Endothelial cell (in vitro differentiated cells): ENCODE measurements around the gene NSD2. TPM values are rescaled to one million over a fixed set of nuclear protein-coding genes. Genes with fewer than 3 reads are reported as not detected.
A peak's percentile ranks its signal among the peaks of the same experiment; 100 is the strongest.

Experiments
- DNase-seq: peaks from one replicate; pipeline ENCODE4 v3.0.0; 2021; ENCODE audit warnings: low spot score
- H3K27ac Mint-ChIP-seq: one replicate; pipeline ENCODE4 v1.8.0; 2021; ENCODE audit warnings: mixed read lengths, inconsistent platforms; ENCODE audit not compliant: unreplicated experiment
- H3K27me3 Mint-ChIP-seq: one replicate; pipeline ENCODE4 v1.8.0; 2021; ENCODE audit warnings: mild to moderate bottlenecking, moderate library complexity, mixed read lengths, inconsistent platforms; ENCODE audit not compliant: unreplicated experiment
- H3K36me3 Mint-ChIP-seq: one replicate; pipeline ENCODE4 v1.8.0; 2021; ENCODE audit warnings: mild to moderate bottlenecking, low read depth, mixed read lengths, inconsistent platforms; ENCODE audit not compliant: unreplicated experiment
- H3K4me1 Mint-ChIP-seq: one replicate; pipeline ENCODE4 v1.8.0; 2021; ENCODE audit warnings: mild to moderate bottlenecking, mixed read lengths, inconsistent platforms; ENCODE audit not compliant: unreplicated experiment
- H3K4me3 Mint-ChIP-seq: one replicate; pipeline ENCODE4 v1.8.0; 2021; ENCODE audit warnings: mild to moderate bottlenecking, mixed read lengths, inconsistent platforms; ENCODE audit not compliant: unreplicated experiment
- H3K9me3 Mint-ChIP-seq: one replicate; pipeline ENCODE4 v1.8.0; 2021; ENCODE audit warnings: mixed read lengths, inconsistent platforms; ENCODE audit not compliant: unreplicated experiment
- total RNA-seq: library from RNA; stranded (reverse); fragmentation: NEBNext Ultra II Directional; extraction: Animal tissue kit (Norgen Biotek cat#: 25700); gene quantifications from one replicate; pipeline ENCODE4 v1.2.1, GENCODE V29; 2021; ENCODE audit not compliant: unreplicated experiment
- TF ChIP-seq, protein P1 (sequence below): fragments of 200-600 bp; sonication (generic); IDR thresholded peaks from one replicate; pipeline ENCODE4 v1.5.0; 2021; ENCODE audit warnings: antibody characterized with exemption; ENCODE audit not compliant: unreplicated experiment

NSD2 gene
- total RNA-seq, 1 donor from 2014 or later, result 93.5 TPM

DNA sequence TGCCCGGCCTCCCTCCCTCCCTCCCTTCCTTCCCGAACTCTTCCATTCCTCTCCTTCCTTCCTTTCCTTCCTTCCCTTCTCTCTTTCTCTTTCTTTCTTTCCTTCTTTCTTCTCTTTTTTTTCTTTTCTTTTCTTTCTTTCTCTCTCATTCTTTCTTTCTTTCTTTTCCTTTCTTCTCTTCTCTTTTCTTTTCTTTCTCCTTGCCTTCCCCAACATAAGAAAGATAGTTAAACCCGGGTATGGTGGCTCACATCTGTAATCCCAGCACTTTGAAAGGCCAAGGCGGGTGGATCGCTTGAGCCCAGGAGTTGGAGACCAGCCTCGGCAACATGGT, 25.4 kb downstream of the NSD2 start:
- peaks cover 5% of the 10 kb centered on the region for H3K4me1 Mint-ChIP-seq
- TF ChIP-seq, protein P1, sequence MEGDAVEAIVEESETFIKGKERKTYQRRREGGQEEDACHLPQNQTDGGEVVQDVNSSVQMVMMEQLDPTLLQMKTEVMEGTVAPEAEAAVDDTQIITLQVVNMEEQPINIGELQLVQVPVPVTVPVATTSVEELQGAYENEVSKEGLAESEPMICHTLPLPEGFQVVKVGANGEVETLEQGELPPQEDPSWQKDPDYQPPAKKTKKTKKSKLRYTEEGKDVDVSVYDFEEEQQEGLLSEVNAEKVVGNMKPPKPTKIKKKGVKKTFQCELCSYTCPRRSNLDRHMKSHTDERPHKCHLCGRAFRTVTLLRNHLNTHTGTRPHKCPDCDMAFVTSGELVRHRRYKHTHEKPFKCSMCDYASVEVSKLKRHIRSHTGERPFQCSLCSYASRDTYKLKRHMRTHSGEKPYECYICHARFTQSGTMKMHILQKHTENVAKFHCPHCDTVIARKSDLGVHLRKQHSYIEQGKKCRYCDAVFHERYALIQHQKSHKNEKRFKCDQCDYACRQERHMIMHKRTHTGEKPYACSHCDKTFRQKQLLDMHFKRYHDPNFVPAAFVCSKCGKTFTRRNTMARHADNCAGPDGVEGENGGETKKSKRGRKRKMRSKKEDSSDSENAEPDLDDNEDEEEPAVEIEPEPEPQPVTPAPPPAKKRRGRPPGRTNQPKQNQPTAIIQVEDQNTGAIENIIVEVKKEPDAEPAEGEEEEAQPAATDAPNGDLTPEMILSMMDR, result no peak
- no peak for DNase-seq
- H3K27me3 Mint-ChIP-seq, result no peaks in the 10 kb centered on the region
- H3K9me3 Mint-ChIP-seq, result no peaks in the 10 kb centered on the region
- H3K27ac Mint-ChIP-seq, result no peak overlapping the region
- no peak overlapping the region for H3K4me3 Mint-ChIP-seq
- H3K36me3 Mint-ChIP-seq, result peaks cover 7% of the 10 kb centered on the region

DNA sequence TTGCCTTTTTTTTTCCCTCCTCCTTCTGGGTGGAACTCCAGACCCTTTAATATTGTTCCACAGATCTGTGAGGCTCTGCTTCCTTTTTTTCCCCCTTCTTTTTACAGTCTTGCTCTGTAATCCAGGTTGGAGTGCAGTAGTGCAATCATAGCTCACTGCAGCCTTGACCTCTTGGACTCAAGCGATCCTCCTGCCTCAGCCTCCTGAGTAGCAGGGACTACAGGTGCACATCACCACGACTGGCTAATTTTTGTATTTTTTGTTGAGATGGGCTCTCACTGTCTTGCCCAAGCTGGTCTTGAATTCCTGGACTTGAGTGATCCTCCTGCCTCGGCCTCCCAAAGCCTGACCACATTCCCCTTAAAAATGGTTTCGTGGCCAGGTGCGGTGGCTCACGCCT, 26.8 kb downstream of the NSD2 start:
- peaks cover 5% of the 10 kb centered on the region for H3K4me1 Mint-ChIP-seq
- DNase-seq, result no peak
- peaks cover 8% of the 10 kb centered on the region for H3K36me3 Mint-ChIP-seq
- TF ChIP-seq, protein P1, result no peak
- H3K27ac Mint-ChIP-seq, result no peak overlapping the region
- H3K9me3 Mint-ChIP-seq, result no peaks in the 10 kb centered on the region
- H3K4me3 Mint-ChIP-seq, result no peak overlapping the region
- H3K27me3 Mint-ChIP-seq, result no peaks in the 10 kb centered on the region

DNA sequence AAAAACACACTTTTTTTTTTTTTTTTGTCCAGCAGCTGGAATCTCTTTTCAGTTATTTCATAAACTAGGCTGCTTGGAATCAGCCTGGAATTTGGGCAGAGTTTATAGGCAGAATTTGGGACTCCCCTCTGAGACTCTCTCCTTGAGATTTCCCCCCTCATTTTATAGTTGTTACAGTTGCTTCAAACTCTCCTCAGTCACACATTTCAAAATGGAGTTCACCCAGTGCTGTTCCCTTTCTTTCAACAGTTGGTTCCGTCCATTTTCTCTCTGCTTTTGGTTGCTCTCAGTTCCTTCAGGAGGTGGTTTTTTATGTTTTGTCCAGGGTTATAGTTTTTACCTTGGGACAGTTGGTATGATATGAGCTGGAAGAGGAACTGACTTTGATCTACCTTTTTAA, 27.5 kb downstream of the NSD2 start:
- H3K27me3 Mint-ChIP-seq, result no peaks in the 10 kb centered on the region
- DNase-seq, result no peak
- TF ChIP-seq, protein P1, result no peak
- no peak overlapping the region for H3K4me3 Mint-ChIP-seq
- H3K36me3 Mint-ChIP-seq, result peaks cover 13% of the 10 kb centered on the region
- no peaks in the 10 kb centered on the region for H3K9me3 Mint-ChIP-seq
- H3K27ac Mint-ChIP-seq, result no peak overlapping the region
- H3K4me1 Mint-ChIP-seq, result peaks cover 5% of the 10 kb centered on the region

DNA sequence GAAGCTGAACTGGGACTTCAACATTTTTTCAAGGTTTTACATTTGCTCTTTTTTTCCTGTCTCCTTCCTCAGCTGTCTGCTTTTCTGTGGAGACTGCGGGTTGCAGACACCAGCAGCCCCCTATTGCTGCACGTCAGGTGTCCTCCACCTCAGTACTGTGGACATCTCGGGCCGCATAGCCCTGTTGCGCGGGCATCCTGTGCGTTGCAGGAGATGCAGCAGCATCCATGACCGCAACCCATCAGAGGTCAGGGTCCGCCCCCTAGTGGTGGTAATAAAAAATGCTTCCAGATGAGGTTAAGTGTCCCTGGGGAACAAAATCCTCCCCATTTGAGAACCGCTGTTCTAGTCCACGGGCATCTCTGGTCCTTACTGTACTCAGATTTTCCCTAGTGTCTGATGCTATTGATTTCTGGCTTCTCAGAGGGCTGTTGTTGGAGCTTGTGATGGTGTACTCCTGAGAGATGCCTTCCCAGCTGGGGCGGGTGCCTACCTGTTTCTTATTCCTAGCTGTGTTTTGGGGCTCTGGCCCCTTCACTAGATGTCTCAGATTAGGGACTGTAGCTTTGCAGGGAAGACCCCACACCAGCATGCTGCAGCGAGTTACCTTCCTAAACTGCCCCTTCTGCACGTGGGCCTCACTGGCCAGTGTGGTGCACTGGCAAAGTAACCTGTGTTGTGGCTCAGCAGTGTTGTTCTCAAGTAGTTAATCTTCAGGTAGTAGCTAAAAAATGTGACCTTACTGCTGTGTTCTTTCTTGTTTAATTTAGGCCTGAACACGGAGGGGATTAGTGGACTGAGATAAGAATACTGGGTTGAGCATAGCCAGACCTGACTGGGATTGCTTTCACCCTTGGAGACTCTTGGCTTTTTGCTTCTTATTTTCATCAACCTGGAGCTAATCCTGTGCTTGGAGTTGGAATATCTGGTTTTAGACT, 28.2 kb downstream of the NSD2 start:
- peaks cover 5% of the 10 kb centered on the region for H3K4me1 Mint-ChIP-seq
- no peaks in the 10 kb centered on the region for H3K27me3 Mint-ChIP-seq
- DNase-seq, result peak; percentile 71
- no peak overlapping the region for H3K4me3 Mint-ChIP-seq
- H3K9me3 Mint-ChIP-seq, result no peaks in the 10 kb centered on the region
- H3K36me3 Mint-ChIP-seq, result peaks cover 13% of the 10 kb centered on the region
- H3K27ac Mint-ChIP-seq, result no peak overlapping the region
- TF ChIP-seq, protein P1, result peak; percentile 96

DNA sequence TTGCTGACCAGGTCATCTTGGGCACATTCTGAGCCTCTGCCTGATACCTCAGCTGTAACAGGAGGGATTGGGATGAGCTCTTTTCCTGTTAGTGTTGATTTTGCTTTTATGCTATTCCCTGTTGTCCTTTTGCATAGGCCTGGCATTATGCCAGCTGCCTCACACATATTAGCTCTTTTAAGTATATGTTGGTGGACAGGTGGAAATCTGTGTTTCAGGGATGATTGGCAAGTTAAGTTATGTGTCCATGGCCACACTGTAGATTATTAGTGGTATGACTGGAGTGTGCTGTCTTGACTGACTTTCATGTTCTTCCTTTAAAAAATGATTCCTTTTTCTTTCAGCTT, 28.9 kb downstream of the NSD2 start:
- no peak overlapping the region for H3K4me3 Mint-ChIP-seq
- no peaks in the 10 kb centered on the region for H3K9me3 Mint-ChIP-seq
- H3K36me3 Mint-ChIP-seq, result peaks cover 15% of the 10 kb centered on the region
- H3K27me3 Mint-ChIP-seq, result no peaks in the 10 kb centered on the region
- H3K4me1 Mint-ChIP-seq, result peaks cover under 1% of the 10 kb centered on the region
- H3K27ac Mint-ChIP-seq, result no peak overlapping the region
- TF ChIP-seq, protein P1, result no peak
- no peak for DNase-seq
